HFFc6 (cell line): ENCODE measurements around the gene BCL2. TPM values are rescaled to one million over a fixed set of nuclear protein-coding genes. Genes with fewer than 3 reads are reported as not detected.

Source experiments
- DNase-seq: peaks from one replicate; pipeline ENCODE4 v3.0.0-alpha.2; 2018
- H3K27ac Mint-ChIP-seq: 2 replicates; pipeline ENCODE4 v1.8.0; 2020; ENCODE audit warnings: mild to moderate bottlenecking, mixed read lengths
- H3K27me3 Mint-ChIP-seq: 2 replicates; pipeline ENCODE4 v1.8.0; 2021; ENCODE audit warnings: mild to moderate bottlenecking, moderate library complexity, mixed read lengths; ENCODE audit not compliant: insufficient read depth
- H3K36me3 Mint-ChIP-seq: 2 replicates; pipeline ENCODE4 v1.8.0; 2021; ENCODE audit warnings: low read depth, mixed read lengths
- H3K4me1 Mint-ChIP-seq: 2 replicates; pipeline ENCODE4 v1.8.0; 2020; ENCODE audit warnings: low read depth, mixed read lengths
- H3K4me3 Mint-ChIP-seq: 2 replicates; pipeline ENCODE4 v1.8.0; 2020; ENCODE audit warnings: mild to moderate bottlenecking, moderate library complexity, mixed read lengths
- H3K9me3 Mint-ChIP-seq: 2 replicates; pipeline ENCODE4 v1.8.0; 2020; ENCODE audit warnings: mild to moderate bottlenecking, mixed read lengths
- total RNA-seq, 6 experiments: library from RNA; stranded (reverse); fragmentation: NEBNext Ultra II Directional; extraction: Animal tissue kit (Norgen Biotek cat#: 25700); gene quantifications; 2 replicates in 1 of 6; 3 replicates in 5 of 6; pipeline ENCODE4 v1.2.3, GENCODE V29; 2021
- TF ChIP-seq, protein P1 (sequence below): fragments of 200-600 bp; sonication (generic); IDR thresholded peaks from 2 replicates; pipeline ENCODE4 v1.5.0; 2021; ENCODE audit warnings: antibody characterized with exemption, mild to moderate bottlenecking

The BCL2 gene
- total RNA-seq, 6 experiments from 2014 or later: 0.17 to 1.1 (median 0.95) TPM

DNA sequence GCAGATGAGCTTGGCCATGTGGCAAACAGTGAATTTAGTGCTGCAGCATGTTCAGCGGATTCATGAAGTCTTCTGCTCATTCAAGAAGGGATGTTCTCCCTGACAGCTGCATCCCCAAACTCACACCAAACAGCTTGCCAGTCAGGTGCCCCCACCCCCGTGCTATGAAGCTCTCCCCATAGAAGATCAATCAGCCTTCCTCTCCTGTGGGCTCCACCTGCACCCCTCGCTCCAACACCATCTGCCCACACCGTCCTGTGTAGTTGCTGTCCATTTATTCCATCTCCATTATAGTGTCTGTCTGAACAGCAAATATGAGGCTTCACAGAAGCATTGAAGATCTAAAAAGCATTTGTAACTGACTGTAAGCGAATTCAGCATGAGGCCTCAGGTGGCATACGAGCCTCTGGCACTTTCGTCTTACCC is 218.9 kb downstream of the BCL2 start:
- Mint-ChIP-seq H3K27ac (no peak overlapping the region), H3K4me3 (no peak overlapping the region), H3K27me3 (peaks cover 30% of the 10 kb centered on the region), H3K4me1 (no peaks in the 10 kb centered on the region), H3K36me3 (no peaks in the 10 kb centered on the region), H3K9me3 (peaks cover 5% of the 10 kb centered on the region)
- TF ChIP-seq, protein P1, sequence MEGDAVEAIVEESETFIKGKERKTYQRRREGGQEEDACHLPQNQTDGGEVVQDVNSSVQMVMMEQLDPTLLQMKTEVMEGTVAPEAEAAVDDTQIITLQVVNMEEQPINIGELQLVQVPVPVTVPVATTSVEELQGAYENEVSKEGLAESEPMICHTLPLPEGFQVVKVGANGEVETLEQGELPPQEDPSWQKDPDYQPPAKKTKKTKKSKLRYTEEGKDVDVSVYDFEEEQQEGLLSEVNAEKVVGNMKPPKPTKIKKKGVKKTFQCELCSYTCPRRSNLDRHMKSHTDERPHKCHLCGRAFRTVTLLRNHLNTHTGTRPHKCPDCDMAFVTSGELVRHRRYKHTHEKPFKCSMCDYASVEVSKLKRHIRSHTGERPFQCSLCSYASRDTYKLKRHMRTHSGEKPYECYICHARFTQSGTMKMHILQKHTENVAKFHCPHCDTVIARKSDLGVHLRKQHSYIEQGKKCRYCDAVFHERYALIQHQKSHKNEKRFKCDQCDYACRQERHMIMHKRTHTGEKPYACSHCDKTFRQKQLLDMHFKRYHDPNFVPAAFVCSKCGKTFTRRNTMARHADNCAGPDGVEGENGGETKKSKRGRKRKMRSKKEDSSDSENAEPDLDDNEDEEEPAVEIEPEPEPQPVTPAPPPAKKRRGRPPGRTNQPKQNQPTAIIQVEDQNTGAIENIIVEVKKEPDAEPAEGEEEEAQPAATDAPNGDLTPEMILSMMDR: no peak
- no peak for DNase-seq

GRCh38 chr18:63099848-63100629 is 219.5 kb downstream of the BCL2 start:
- no peaks in the 10 kb centered on the region for H3K4me1 Mint-ChIP-seq
- DNase-seq: no peak
- no peaks in the 10 kb centered on the region for H3K36me3 Mint-ChIP-seq
- peaks cover 5% of the 10 kb centered on the region for H3K9me3 Mint-ChIP-seq
- H3K27me3 Mint-ChIP-seq: peaks cover 32% of the 10 kb centered on the region
- H3K4me3 Mint-ChIP-seq: no peak overlapping the region
- H3K27ac Mint-ChIP-seq: no peak overlapping the region
- TF ChIP-seq, protein P1: no peak

DNA sequence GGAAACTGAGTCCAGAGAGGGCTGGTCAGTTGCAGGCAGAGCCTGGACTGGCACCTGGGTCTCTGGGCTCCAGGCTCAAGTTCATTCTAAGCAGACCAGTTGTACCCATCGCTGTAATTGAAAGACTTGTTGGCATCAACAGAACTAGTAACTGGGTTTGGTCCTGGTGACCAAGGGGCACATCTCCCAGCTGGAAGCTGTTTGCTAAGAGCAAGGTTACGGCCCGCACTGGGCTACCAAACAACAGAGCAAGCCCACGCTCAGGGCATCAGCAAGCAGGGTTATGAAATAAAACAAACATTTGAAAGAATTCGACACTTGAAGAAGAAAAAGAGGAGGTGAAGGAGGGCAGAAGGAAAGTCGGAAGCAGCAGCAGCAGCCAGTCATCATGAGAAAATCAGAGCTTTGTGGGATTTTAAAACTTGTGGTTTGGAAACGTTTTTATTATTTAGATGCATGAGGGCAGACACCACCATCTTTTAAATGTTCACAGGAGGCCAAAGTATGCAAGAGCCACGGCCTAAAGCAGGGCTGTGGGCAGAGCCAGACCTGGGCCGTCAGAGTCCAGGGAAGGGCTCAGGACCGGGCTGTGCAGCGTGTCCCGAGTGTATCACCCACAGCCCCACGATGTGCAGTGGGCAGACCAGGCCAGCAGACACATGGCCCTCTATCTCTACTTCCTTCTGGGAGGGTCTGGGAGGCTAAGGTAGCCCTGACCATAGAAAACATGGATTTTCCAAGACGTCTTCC is 220.3 kb downstream of the BCL2 start:
- Mint-ChIP-seq H3K27me3 (peaks cover 35% of the 10 kb centered on the region), H3K36me3 (no peaks in the 10 kb centered on the region), H3K4me3 (no peak overlapping the region)

GRCh38 chr18:63098018-63098981 is 221.3 kb downstream of the BCL2 start:
- no peaks in the 10 kb centered on the region for H3K4me1 Mint-ChIP-seq
- no peak for DNase-seq
- H3K36me3 Mint-ChIP-seq: no peaks in the 10 kb centered on the region
- H3K9me3 Mint-ChIP-seq: peaks cover 2% of the 10 kb centered on the region
- no peak overlapping the region for H3K27ac Mint-ChIP-seq
- H3K4me3 Mint-ChIP-seq: no peak overlapping the region
- TF ChIP-seq, protein P1: no peak
- H3K27me3 Mint-ChIP-seq: peaks cover 41% of the 10 kb centered on the region

More for the DNA sequence above, 220.3 kb downstream of the BCL2 start:
- Mint-ChIP-seq H3K9me3 (peaks cover 5% of the 10 kb centered on the region), H3K4me1 (no peaks in the 10 kb centered on the region), H3K27ac (no peak overlapping the region)
- no peak for DNase-seq
- TF ChIP-seq, protein P1: no peak

- no peak overlapping the region for H3K27ac Mint-ChIP-seq
- no peaks in the 10 kb centered on the region for H3K4me1 Mint-ChIP-seq
- TF ChIP-seq, protein P1: no peak
- no peak overlapping the region for H3K4me3 Mint-ChIP-seq
- H3K27me3 Mint-ChIP-seq: peaks cover 41% of the 10 kb centered on the region
- no peaks in the 10 kb centered on the region for H3K36me3 Mint-ChIP-seq
- DNase-seq: no peak
- no peaks in the 10 kb centered on the region; the same call in 1 of the 2 replicates for H3K9me3 Mint-ChIP-seq
Observed at GRCh38 chr18:63097178-63097577, 222.4 kb downstream of the BCL2 start.
